ENCODE measurements around the gene CHRNA3.

DNA sequence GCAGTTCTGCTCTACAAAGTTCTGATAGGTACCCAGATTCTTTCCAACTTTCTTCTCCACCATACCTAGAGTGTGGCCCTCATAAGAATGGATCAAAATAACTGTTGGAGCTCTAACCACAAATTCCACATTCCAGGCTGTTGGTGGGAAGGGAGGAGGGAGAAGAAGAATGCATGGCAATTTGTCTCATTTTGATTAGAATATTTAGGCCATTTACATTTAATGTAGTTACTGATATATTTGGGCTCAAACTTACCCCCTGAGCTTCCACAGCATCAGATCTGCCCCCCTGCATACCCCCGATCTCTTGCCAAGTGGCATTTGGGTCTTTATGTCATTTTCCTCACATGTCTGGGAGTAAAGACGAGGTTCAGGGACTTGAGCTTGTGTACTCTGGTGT, 12.6 kb upstream of the CHRNA3 start:
- TF ChIP-seq, protein P1, sequence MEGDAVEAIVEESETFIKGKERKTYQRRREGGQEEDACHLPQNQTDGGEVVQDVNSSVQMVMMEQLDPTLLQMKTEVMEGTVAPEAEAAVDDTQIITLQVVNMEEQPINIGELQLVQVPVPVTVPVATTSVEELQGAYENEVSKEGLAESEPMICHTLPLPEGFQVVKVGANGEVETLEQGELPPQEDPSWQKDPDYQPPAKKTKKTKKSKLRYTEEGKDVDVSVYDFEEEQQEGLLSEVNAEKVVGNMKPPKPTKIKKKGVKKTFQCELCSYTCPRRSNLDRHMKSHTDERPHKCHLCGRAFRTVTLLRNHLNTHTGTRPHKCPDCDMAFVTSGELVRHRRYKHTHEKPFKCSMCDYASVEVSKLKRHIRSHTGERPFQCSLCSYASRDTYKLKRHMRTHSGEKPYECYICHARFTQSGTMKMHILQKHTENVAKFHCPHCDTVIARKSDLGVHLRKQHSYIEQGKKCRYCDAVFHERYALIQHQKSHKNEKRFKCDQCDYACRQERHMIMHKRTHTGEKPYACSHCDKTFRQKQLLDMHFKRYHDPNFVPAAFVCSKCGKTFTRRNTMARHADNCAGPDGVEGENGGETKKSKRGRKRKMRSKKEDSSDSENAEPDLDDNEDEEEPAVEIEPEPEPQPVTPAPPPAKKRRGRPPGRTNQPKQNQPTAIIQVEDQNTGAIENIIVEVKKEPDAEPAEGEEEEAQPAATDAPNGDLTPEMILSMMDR (IDR thresholded peaks at IDR 0.05) = no peak
- no peak for TF ChIP-seq POLR2A (IDR thresholded peaks at IDR 0.05)
- TF ChIP-seq EP300 (IDR thresholded peaks at IDR 0.05) = no peak

Data from tibial nerve (tissue), 4 donors.